ENCODE measurements around the gene UBE2V1. TPM values are rescaled to one million over a fixed set of nuclear protein-coding genes. Genes with fewer than 3 reads are reported as not detected.
A peak's percentile ranks its signal among the peaks of the same experiment; 100 is the strongest.

UBE2V1 gene
- total RNA-seq, 1 donor from 2014 or later: 223 TPM

- Mint-ChIP-seq H3K9me3 (ENCODE audit: unreplicated experiment) (no peaks in the 10 kb centered on the region), H3K36me3 (ENCODE audit: low read depth, unreplicated experiment) (peaks cover 27% of the 10 kb centered on the region), H3K27ac (ENCODE audit: unreplicated experiment) (no peak overlapping the region), H3K27me3 (ENCODE audit: unreplicated experiment) (peaks cover 11% of the 10 kb centered on the region), H3K4me3 (ENCODE audit: unreplicated experiment) (no peak overlapping the region), H3K4me1 (ENCODE audit: unreplicated experiment) (peaks cover 3% of the 10 kb centered on the region)
- peak; percentile 66 for TF ChIP-seq CTCF (IDR thresholded peaks at IDR 0.05; ENCODE audit: unreplicated experiment)
- peak; percentile 53 for DNase-seq (ENCODE audit: low spot score)
Observed at GRCh38 chr20:50120935-50121693, 8.2 kb upstream of the UBE2V1 start.

GRCh38 chr20:50118203-50118602 lies 5.3 kb upstream of the UBE2V1 start:
- Mint-ChIP-seq H3K4me3 (ENCODE audit: unreplicated experiment) (no peak overlapping the region), H3K27me3 (ENCODE audit: unreplicated experiment) (peaks cover 14% of the 10 kb centered on the region), H3K4me1 (ENCODE audit: unreplicated experiment) (peaks cover 23% of the 10 kb centered on the region), H3K36me3 (ENCODE audit: low read depth, unreplicated experiment) (peaks cover 12% of the 10 kb centered on the region), H3K9me3 (ENCODE audit: unreplicated experiment) (no peaks in the 10 kb centered on the region), H3K27ac (ENCODE audit: unreplicated experiment) (no peak overlapping the region)
- TF ChIP-seq CTCF (IDR thresholded peaks at IDR 0.05; ENCODE audit: unreplicated experiment): no peak
- DNase-seq (ENCODE audit: low spot score): no peak

- Mint-ChIP-seq H3K27me3 (ENCODE audit: unreplicated experiment) (peaks cover 26% of the 10 kb centered on the region), H3K9me3 (ENCODE audit: unreplicated experiment) (no peaks in the 10 kb centered on the region), H3K36me3 (ENCODE audit: low read depth, unreplicated experiment) (peaks cover 10% of the 10 kb centered on the region), H3K27ac (ENCODE audit: unreplicated experiment) (no peak overlapping the region), H3K4me1 (ENCODE audit: unreplicated experiment) (peaks cover 35% of the 10 kb centered on the region), H3K4me3 (ENCODE audit: unreplicated experiment) (peak overlapping the region; percentile 92)
- TF ChIP-seq CTCF (IDR thresholded peaks at IDR 0.05; ENCODE audit: unreplicated experiment): no peak
- no peak for DNase-seq (ENCODE audit: low spot score)
Observed at GRCh38 chr20:50116368-50116999, 3.5 kb upstream of the UBE2V1 start.

- Mint-ChIP-seq H3K27ac (ENCODE audit: unreplicated experiment) (peak overlapping the region; percentile 78), H3K4me3 (ENCODE audit: unreplicated experiment) (peak overlapping the region; percentile 92)
Observed at GRCh38 chr20:50115591-50116367, 2.8 kb upstream of the UBE2V1 start.

More at GRCh38 chr20:50115591-50116367, 2.8 kb upstream of the UBE2V1 start:
- TF ChIP-seq CTCF (IDR thresholded peaks at IDR 0.05; ENCODE audit: unreplicated experiment): no peak
- Mint-ChIP-seq H3K27me3 (ENCODE audit: unreplicated experiment) (peaks cover 27% of the 10 kb centered on the region), H3K36me3 (ENCODE audit: low read depth, unreplicated experiment) (peaks cover 10% of the 10 kb centered on the region), H3K4me1 (ENCODE audit: unreplicated experiment) (peaks cover 40% of the 10 kb centered on the region), H3K9me3 (ENCODE audit: unreplicated experiment) (no peaks in the 10 kb centered on the region)
- peak; percentile 83 for DNase-seq (ENCODE audit: low spot score)

All from endothelial cell (in vitro differentiated cells).